NCI-H2029 (cell line): ENCODE data around the gene POLK.
"Not testable (repeated sequence)": the region's sequence is repeated elsewhere in the genome, so short reads cannot be mapped to it uniquely, and the experiment has no call there.

Experiments used
- DNase-seq: peaks from one replicate; lab custom pipeline; 2025; lab: John Stamatoyannopoulos, UW

The POLK gene

GRCh38 chr5:75551471-75551870 is 39.8 kb downstream of the POLK start:
- DNase-seq: no peak

- DNase-seq: no peak
These were observed 41.1 kb downstream of the POLK start for GRCh38 chr5:75552764-75553163.

GRCh38 chr5:75553358-75553757 is 41.7 kb downstream of the POLK start:
- DNase-seq: no peak

GRCh38 chr5:75558221-75558620 is 46.5 kb downstream of the POLK start:
- no peak for DNase-seq

- no peak for DNase-seq
These were observed 47.4 kb downstream of the POLK start for GRCh38 chr5:75558981-75559632.

- DNase-seq: not testable (repeated sequence)
These were observed 49.0 kb downstream of the POLK start for GRCh38 chr5:75560655-75561054.

- DNase-seq: not testable (repeated sequence)
These were observed 54.5 kb downstream of the POLK start for GRCh38 chr5:75565991-75566709.

GRCh38 chr5:75566710-75567309 is 55.1 kb downstream of the POLK start:
- DNase-seq: peak; percentile 2

- no peak for DNase-seq
These were observed 56.0 kb downstream of the POLK start for GRCh38 chr5:75567710-75568109.

- no peak for DNase-seq
These were observed 56.5 kb downstream of the POLK start for GRCh38 chr5:75568202-75568601.

GRCh38 chr5:75571547-75571946 is 59.9 kb downstream of the POLK start:
- DNase-seq: no peak

- DNase-seq: no peak
These were observed 63.1 kb downstream of the POLK start for GRCh38 chr5:75574791-75575190.

GRCh38 chr5:75578280-75578679 is 66.6 kb downstream of the POLK start:
- not testable (repeated sequence) for DNase-seq

- no peak for DNase-seq
These were observed 73.0 kb downstream of the POLK start for GRCh38 chr5:75584641-75585040.

GRCh38 chr5:75588666-75589065 is 77.0 kb downstream of the POLK start:
- DNase-seq: no peak

- no peak for DNase-seq
These were observed 88.8 kb downstream of the POLK start for GRCh38 chr5:75600535-75600934.

- DNase-seq: no peak
These were observed 89.9 kb downstream of the POLK start for GRCh38 chr5:75601567-75601966.

- DNase-seq: no peak
These were observed 90.3 kb downstream of the POLK start for GRCh38 chr5:75601996-75602395.

GRCh38 chr5:75603371-75603770 is 91.7 kb downstream of the POLK start:
- no peak for DNase-seq

- no peak for DNase-seq
These were observed 92.1 kb downstream of the POLK start for GRCh38 chr5:75603821-75604220.

- not testable (repeated sequence) for DNase-seq
These were observed 95.7 kb downstream of the POLK start for GRCh38 chr5:75607341-75607740.

- no peak for DNase-seq
These were observed 97.2 kb downstream of the POLK start for GRCh38 chr5:75608870-75609269.

GRCh38 chr5:75610201-75610600 is 98.5 kb downstream of the POLK start:
- DNase-seq: no peak
